HepG2 (cell line): ENCODE measurements around the gene MAN1A1. TPM values are rescaled to one million over a fixed set of nuclear protein-coding genes. Genes with fewer than 3 reads are reported as not detected.
A peak's percentile ranks its signal among the peaks of the same experiment; 100 is the strongest.

Source experiments
- ARID3A ChIP-seq: IDR thresholded peaks from 2 replicates; pipeline ENCODE4 v1.6.1; 2012; ENCODE audit warnings: low read depth, low read length, improper control_type of control experiment
- BRCA1 ChIP-seq: sonication (generic); formaldehyde crosslinking; IDR thresholded peaks from 2 replicates; pipeline ENCODE4 v1.4.0; 2020; ENCODE audit warnings: missing genetic modification reagents
- FOXA3 ChIP-seq: IDR thresholded peaks from 2 replicates; pipeline ENCODE4 v1.6.1; 2016; ENCODE audit warnings: missing genetic modification reagents, missing compliant biosample characterization
- FOXP1 ChIP-seq, 2 experiments: fragments of 450-650 bp in 1 of 2; IDR thresholded peaks; 2 replicates each; pipeline ENCODE4 v1.6.1; 2017 to 2018; ENCODE audit warnings: antibody characterized with exemption in 1 of 2
- HBP1 ChIP-seq: IDR thresholded peaks from 2 replicates; pipeline ENCODE4 v1.6.1; 2016; ENCODE audit warnings: low read depth, control low read depth
- HMG20A ChIP-seq: IDR thresholded peaks from 2 replicates; pipeline ENCODE4 v1.6.1; 2016; ENCODE audit warnings: borderline replicate concordance
- HMG20B ChIP-seq: conservative IDR thresholded peaks from 2 replicates; pipeline ENCODE4 v1.6.1; 2016; ENCODE audit warnings: missing genetic modification reagents, missing compliant biosample characterization
- MAFF ChIP-seq: IDR thresholded peaks from 2 replicates; pipeline ENCODE4 v1.6.1; 2011; ENCODE audit warnings: low read depth, low read length, improper control_type of control experiment
- MTF2 ChIP-seq: sonication (generic); formaldehyde crosslinking; IDR thresholded peaks from 2 replicates; pipeline ENCODE4 v1.5.0; 2020; ENCODE audit warnings: missing genetic modification reagents, borderline replicate concordance
- RBFOX2 ChIP-seq: fragments of 200-400 bp; formaldehyde crosslinking; IDR thresholded peaks from 2 replicates; pipeline ENCODE4 v1.6.1; 2017; ENCODE audit warnings: low read depth, mild to moderate bottlenecking, low read length
- SKIL ChIP-seq: sonication (generic); formaldehyde crosslinking; IDR thresholded peaks from 2 replicates; pipeline ENCODE4 v1.8.0; 2022; ENCODE audit warnings: missing genetic modification reagents, mild to moderate bottlenecking, moderate library complexity, borderline replicate concordance
- SMAD3 ChIP-seq: sonication (generic); formaldehyde crosslinking; IDR thresholded peaks from 2 replicates; pipeline ENCODE4 v1.4.0; 2020; ENCODE audit warnings: missing genetic modification reagents
- SP140L ChIP-seq: sonication (generic); formaldehyde crosslinking; IDR thresholded peaks from 2 replicates; pipeline ENCODE4 v1.4.0; 2020; ENCODE audit warnings: missing genetic modification reagents, borderline replicate concordance
- TBX2 ChIP-seq: sonication (generic); formaldehyde crosslinking; IDR thresholded peaks from 2 replicates; pipeline ENCODE4 v1.5.0; 2020; ENCODE audit warnings: missing genetic modification reagents, mild to moderate bottlenecking, borderline replicate concordance
- TCF7 ChIP-seq: sonication (generic); IDR thresholded peaks from 2 replicates; pipeline ENCODE4 v1.6.1; 2016; ENCODE audit warnings: antibody characterized with exemption, low read depth
- ZBTB1 ChIP-seq: sonication (generic); formaldehyde crosslinking; IDR thresholded peaks from 2 replicates; pipeline ENCODE4 v1.4.0; 2020; ENCODE audit warnings: missing genetic modification reagents, borderline replicate concordance
- ZBTB21 ChIP-seq: sonication (generic); formaldehyde crosslinking; IDR thresholded peaks from 2 replicates; pipeline ENCODE4 v1.4.0; 2020; ENCODE audit warnings: missing genetic modification reagents
- ZKSCAN5 ChIP-seq: sonication (generic); formaldehyde crosslinking; IDR thresholded peaks from 2 replicates; pipeline ENCODE4 v1.5.1; 2020; ENCODE audit warnings: mild to moderate bottlenecking, missing genetic modification reagents
- ZNF101 ChIP-seq: sonication (generic); formaldehyde crosslinking; IDR thresholded peaks from 2 replicates; pipeline ENCODE4 v1.4.0; 2020; ENCODE audit warnings: mild to moderate bottlenecking, low read depth, missing genetic modification reagents, borderline replicate concordance
- ZNF510 ChIP-seq: sonication (generic); formaldehyde crosslinking; IDR thresholded peaks from 2 replicates; pipeline ENCODE4 v1.4.0; 2020; ENCODE audit warnings: low read depth, mild to moderate bottlenecking, missing genetic modification reagents
- polyA plus RNA-seq, 8 experiments: library from polyadenylated mRNA; depleted of rRNA in 3 of 8; stranded (reverse) in 7 of 8; unstranded in 1 of 8; fragments of >200 nt; fragmentation: Illumina TruSeq in 4 of 8; extraction: Trizol in 4 of 8; gene quantifications; 2 replicates each; pipeline versions ENCODE4 v1.2.1 to v1.2.3, GENCODE V29; 2011 to 2016; ENCODE audit warnings: low read depth in 4 of 8, missing spikeins in 1 of 8, mixed read lengths in 1 of 8; ENCODE audit not compliant: insufficient read depth in 1 of 8
- total RNA-seq, 5 experiments: library from RNA; depleted of rRNA; stranded (reverse); fragments of >200 nt; fragmentation: Illumina TruSeq; extraction: Trizol; gene quantifications; 2 replicates each; pipeline ENCODE4 v1.2.3, GENCODE V29; 2016; ENCODE audit warnings: low read depth in 1 of 5
- TF ChIP-seq, protein P1 (sequence below): sonication (generic); formaldehyde crosslinking; IDR thresholded peaks from 2 replicates; pipeline ENCODE4 v1.5.0; 2020; ENCODE audit warnings: mild to moderate bottlenecking, low read depth, missing genetic modification reagents, borderline replicate concordance
- TF ChIP-seq, protein P2 (sequence below): sonication (generic); formaldehyde crosslinking; IDR thresholded peaks from 2 replicates; pipeline ENCODE4 v1.4.0; 2020; ENCODE audit warnings: missing genetic modification reagents
- TF ChIP-seq, protein P3 (sequence below): sonication (generic); formaldehyde crosslinking; IDR thresholded peaks from 2 replicates; pipeline ENCODE4 v1.8.0; 2022; ENCODE audit warnings: missing genetic modification reagents, mild to moderate bottlenecking, inconsistent platforms, borderline replicate concordance

MAN1A1 gene
- total and polyA plus RNA-seq, 2 of the 13 experiments (the other 11 are each of a cell fraction or from before 2014, with no cell fraction given): 156 to 236 TPM

GRCh38 chr6:119308048-119308570, 41.5 kb downstream of the MAN1A1 start (continued):
- TF ChIP-seq ARID3A (peak; percentile 48; the same call in 1 of the 2 replicates), FOXA3 (CRISPR knock-in tag) (peak; percentile 73), ZBTB21 (CRISPR knock-in tag) (no peak), ZNF510 (CRISPR knock-in tag) (no peak), ZNF101 (CRISPR knock-in tag) (no peak), SP140L (CRISPR knock-in tag) (0 out of 2 replicates have a peak, but pooled peaks have one; percentile 56), SKIL (CRISPR knock-in tag) (no peak), TBX2 (CRISPR knock-in tag) (no peak), SMAD3 (CRISPR knock-in tag) (0 out of 2 replicates have a peak, but pooled peaks have one; percentile 53), FOXP1 (IDR thresholded peaks at IDR 0.05) (no peak), FOXP1 (CRISPR knock-in tag; IDR thresholded peaks at IDR 0.05) (peak; percentile 63; the same call in 1 of the 2 replicates), MTF2 (no peak), HMG20A (CRISPR knock-in tag) (peak; percentile 78; the same call in 1 of the 2 replicates), HMG20B (CRISPR knock-in tag) (no peak), TCF7 (peak; percentile 47), HBP1 (CRISPR knock-in tag) (no peak), RBFOX2 (no peak), ZKSCAN5 (no peak), MAFF (peak; percentile 100), BRCA1 (CRISPR knock-in tag) (0 out of 2 replicates have a peak, but pooled peaks have one; percentile 50), ZBTB1 (no peak)
- TF ChIP-seq, protein P1, sequence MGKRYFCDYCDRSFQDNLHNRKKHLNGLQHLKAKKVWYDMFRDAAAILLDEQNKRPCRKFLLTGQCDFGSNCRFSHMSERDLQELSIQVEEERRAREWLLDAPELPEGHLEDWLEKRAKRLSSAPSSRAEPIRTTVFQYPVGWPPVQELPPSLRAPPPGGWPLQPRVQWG (CRISPR knock-in tag): no peak
- TF ChIP-seq, protein P2, sequence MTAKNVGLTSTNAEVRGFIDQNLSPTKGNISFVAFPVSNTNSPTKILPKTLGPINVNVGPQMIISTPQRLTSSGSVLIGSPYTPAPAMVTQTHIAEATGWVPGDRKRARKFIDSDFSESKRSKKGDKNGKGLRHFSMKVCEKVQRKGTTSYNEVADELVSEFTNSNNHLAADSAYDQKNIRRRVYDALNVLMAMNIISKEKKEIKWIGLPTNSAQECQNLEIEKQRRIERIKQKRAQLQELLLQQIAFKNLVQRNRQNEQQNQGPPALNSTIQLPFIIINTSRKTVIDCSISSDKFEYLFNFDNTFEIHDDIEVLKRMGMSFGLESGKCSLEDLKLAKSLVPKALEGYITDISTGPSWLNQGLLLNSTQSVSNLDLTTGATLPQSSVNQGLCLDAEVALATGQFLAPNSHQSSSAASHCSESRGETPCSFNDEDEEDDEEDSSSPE (CRISPR knock-in tag): no peak
- TF ChIP-seq, protein P3, sequence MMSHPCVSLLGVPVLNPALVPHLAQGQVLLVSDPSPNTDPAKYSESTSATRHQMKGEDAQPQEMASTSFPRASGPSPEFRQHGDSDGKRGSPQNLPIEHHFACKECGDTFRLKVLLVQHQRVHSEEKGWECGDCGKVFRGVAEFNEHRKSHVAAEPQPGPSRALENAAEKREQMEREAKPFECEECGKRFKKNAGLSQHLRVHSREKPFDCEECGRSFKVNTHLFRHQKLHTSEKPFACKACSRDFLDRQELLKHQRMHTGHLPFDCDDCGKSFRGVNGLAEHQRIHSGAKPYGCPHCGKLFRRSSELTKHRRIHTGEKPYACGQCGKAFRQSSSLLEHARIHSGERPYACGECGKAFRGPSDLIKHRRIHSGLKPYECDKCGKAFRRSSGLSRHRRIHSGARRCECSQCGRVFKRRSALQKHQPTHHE (CRISPR knock-in tag): no peak
